HEK293T (cell line): ENCODE data around the gene DNAAF1.

Source experiments
- ELF4 ChIP-seq: fragments of 450-650 bp; IDR thresholded peaks from 2 replicates; pipeline ENCODE4 v1.6.1; 2017; ENCODE audit warnings: antibody characterized with exemption
- NFRKB ChIP-seq: fragments of 450-650 bp; IDR thresholded peaks from 2 replicates; pipeline ENCODE4 v1.6.1; 2016; ENCODE audit warnings: mild to moderate bottlenecking, moderate library complexity

DNA sequence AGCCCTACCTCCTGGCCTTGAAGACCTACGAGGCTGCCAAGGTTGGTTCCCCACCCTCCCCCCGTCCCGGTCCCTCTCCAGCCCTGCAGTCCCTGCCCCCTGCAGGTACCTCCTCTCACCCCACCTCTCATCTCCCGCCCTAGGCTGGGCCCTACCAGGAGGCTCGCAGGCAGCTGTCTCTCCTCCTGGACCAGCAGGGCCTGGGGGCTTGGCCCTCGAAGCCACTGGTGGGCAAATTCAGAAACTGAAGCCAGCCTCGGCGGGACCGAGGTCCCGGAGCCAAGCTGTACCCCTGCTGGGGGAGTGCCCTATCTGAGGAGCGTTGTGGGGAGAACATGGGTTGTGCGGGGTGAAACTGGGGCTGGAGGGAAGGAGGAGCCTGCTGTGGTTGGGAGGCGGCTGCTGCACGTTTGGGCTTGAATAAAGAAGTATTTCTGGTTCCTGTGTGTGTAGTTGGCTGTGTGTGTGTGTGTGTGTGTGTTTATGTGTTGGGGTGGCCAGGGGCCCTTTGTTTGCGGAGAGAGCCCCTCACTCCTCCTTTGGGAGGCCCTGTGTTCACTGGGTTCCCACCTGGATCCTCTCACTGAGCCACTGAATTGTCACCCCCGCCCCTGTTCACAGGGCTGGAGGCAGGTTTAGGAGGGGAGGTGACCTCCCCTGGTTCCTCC, 51.8 kb downstream of the DNAAF1 start:
- no peak for TF ChIP-seq NFRKB
- TF ChIP-seq ELF4, result no peak
